Measurements from ENCODE around the gene ABTB2. TPM values are rescaled to one million over a fixed set of nuclear protein-coding genes. Genes with fewer than 3 reads are reported as not detected.
A peak's percentile ranks its signal among the peaks of the same experiment; 100 is the strongest.

The ABTB2 gene
- total and polyA plus RNA-seq, 9 of the 15 experiments (the other 6 are each of a cell fraction or from before 2014, with no cell fraction given) = 0.03 to 0.18 (median 0.12) TPM; not detected in 2

- no peak for TF ChIP-seq NR2C2 (CRISPR knock-in tag; IDR thresholded peaks at IDR 0.05)
- TF ChIP-seq NR2C2 (tag; IDR thresholded peaks at IDR 0.05) = peak; percentile 48; the same call in 1 of the 2 replicates
- peak; percentile 89 for TF ChIP-seq ATF3 (IDR thresholded peaks at IDR 0.05)
- no peak for TF ChIP-seq ATF3 (CRISPR knock-in tag; conservative IDR thresholded peaks at IDR 0.05)
- no peak for TF ChIP-seq SMAD1 (IDR thresholded peaks at IDR 0.05; ENCODE audit: low read depth, low read length, partially characterized antibody)
- peak in 1 of 2 experiments; percentile 23; a peak in 1 of 4 replicates for TF ChIP-seq RCOR1 (IDR thresholded peaks at IDR 0.05; ENCODE audit: borderline replicate concordance in 1 of 2, low read depth in 2 of 2, low read length in 2 of 2)
- TF ChIP-seq ARID1B (IDR thresholded peaks at IDR 0.05) = peak; percentile 59
- TF ChIP-seq ATF7 (IDR thresholded peaks at IDR 0.05) = peak; percentile 67; the same call in 1 of the 2 replicates
- TF ChIP-seq MAZ (CRISPR knock-in tag; conservative IDR thresholded peaks at IDR 0.05 in 1 of 2, IDR thresholded peaks at IDR 0.05 in 1 of 2) = peak; percentile 49 to 93
- no peak for TF ChIP-seq SMC3 (conservative IDR thresholded peaks at IDR 0.05; ENCODE audit: insufficient read depth, low read depth, low read length)
- TF ChIP-seq FOXM1 (IDR thresholded peaks at IDR 0.05; ENCODE audit: low read depth) = no peak
- TF ChIP-seq FOXM1 (CRISPR knock-in tag; IDR thresholded peaks at IDR 0.05; ENCODE audit: low read depth) = no peak
- 0 out of 2 replicates have a peak, but pooled peaks have one; percentile 15 for TF ChIP-seq MEF2D (tag; conservative IDR thresholded peaks at IDR 0.05; ENCODE audit: low read depth)
- no peak for TF ChIP-seq ZNF197 (CRISPR knock-in tag; IDR thresholded peaks at IDR 0.05; ENCODE audit: low read depth)
- peak; percentile 24; the same call in 1 of the 2 replicates for TF ChIP-seq EP300 (IDR thresholded peaks at IDR 0.05; ENCODE audit: low read length)
- peak; percentile 54 for TF ChIP-seq ZFP36 (IDR thresholded peaks at IDR 0.05; ENCODE audit: low read depth, low read length, partially characterized antibody)
- peak; percentile 70; the same call in 1 of the 2 replicates for TF ChIP-seq ZBTB7A (IDR thresholded peaks at IDR 0.05; ENCODE audit: borderline replicate concordance, control insufficient read depth, low read depth, low read length)
- TF ChIP-seq SMARCA4 (IDR thresholded peaks at IDR 0.05) = peak; percentile 29; the same call in 1 of the 2 replicates
These were observed 123.6 kb downstream of the ABTB2 start (continued) for GRCh38 chr11:34234086-34234740.

Data from K562 (cell line).